Stimulated activated CD8-positive, alpha-beta memory T cell treated with anti-CD3 and anti-CD28 coated beads, Interleukin-4, amount 100 ng/mL, for 4 hours (primary cell): ENCODE data around the gene PRMT5.
"Not testable (repeated sequence)": the region's sequence is repeated elsewhere in the genome, so short reads cannot be mapped to it uniquely, and the experiment has no call there.

Source experiments
- DNase-seq, 2 donors: peaks; one replicate each; pipeline ENCODE4 v3.0.0-alpha.2; 2020; ENCODE audit warnings: low read depth in 2 of 2, low spot score in 1 of 2

Gene PRMT5

GRCh38 chr14:22935156-22935555 is 6.0 kb upstream of the PRMT5 start:
- no peak for DNase-seq

DNA sequence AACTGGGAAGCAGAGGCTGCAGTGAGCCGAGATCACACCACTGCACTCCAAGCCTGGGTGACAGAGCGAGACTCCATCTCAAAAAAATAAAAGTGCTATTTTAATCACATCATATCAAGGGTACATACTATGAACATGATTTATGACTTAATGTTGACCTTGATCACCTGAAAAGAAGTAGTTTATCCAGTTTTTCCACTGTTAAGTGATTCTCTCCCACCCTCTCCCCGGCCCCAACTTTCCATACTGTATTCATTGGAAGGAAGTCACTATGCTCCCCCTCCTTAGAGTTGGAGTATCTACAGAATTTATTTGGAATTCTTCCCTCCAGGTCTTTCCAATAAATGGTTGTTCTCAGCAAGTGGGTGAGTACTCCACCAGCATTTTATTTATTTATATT is 3.0 kb upstream of the PRMT5 start:
- DNase-seq: no peak

GRCh38 chr14:22929961-22930364 is 787 bp upstream of the PRMT5 start:
- no peak for DNase-seq

GRCh38 chr14:22928237-22929103 is 706 bp downstream of the PRMT5 start:
- DNase-seq: no peak

GRCh38 chr14:22926316-22926715 is 2.9 kb downstream of the PRMT5 start:
- DNase-seq: no peak

DNA sequence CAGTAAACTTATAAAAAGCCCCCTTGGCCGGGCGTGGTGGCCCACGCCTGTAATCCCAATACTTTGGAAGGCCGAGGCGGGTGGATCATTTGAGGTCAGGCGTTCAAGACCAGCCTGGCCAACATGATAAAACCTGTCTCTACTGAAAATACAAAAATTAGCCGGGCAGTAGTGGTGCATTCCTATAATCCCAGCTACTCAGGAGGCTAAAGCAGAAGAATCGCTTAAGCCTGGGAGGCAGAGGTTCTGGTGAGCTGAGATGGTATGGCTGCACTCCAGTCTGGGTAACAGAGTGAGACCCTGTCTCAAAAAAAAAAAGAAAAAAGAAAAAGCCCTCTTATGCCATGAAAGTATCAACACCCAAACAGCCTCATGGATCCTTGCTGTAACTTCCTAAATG is 3.7 kb downstream of the PRMT5 start:
- no peak for DNase-seq

DNA sequence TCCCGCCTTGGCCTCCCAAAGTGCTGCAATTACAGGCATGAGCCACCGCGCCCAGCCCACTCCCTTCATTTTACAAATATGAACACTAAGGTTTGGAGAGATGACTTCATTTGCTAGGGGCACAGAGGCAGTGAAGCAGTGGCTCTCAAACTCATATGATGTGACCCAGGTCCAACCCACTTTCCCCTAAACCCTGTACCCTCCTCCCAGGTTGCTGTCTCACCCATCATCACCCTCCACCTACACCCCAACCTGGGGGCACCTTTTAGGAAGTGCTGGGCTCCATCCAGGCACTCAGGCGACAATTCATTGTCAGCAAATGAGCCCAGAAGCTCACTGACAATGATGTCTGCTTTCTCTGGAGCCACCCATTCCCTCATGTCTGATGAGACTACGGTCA is 5.4 kb downstream of the PRMT5 start:
- no peak for DNase-seq

- DNase-seq: no peak
These were observed 6.9 kb downstream of the PRMT5 start for GRCh38 chr14:22922294-22922693.

DNA sequence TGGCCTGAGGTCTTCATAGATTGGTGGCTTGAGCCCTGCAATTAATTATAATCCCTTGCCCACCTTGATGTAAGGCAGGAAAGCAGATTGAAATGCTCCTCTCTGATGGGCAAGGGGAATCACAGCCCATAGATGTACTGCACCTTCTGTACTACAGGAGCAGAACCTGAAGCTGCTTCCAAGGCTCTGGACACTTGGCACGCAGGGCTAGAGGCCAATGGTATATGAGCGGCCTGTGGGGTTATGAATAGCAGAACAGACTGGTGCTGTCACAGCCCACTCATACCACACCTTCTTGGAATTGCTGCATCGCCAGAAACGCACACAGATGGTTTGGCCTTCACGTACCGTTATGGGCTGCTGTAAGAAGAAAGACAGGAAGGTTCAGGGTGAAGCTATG is 8.5 kb downstream of the PRMT5 start:
- no peak for DNase-seq

- no peak for DNase-seq
These were observed 9.6 kb downstream of the PRMT5 start for GRCh38 chr14:22919601-22919921.

DNA sequence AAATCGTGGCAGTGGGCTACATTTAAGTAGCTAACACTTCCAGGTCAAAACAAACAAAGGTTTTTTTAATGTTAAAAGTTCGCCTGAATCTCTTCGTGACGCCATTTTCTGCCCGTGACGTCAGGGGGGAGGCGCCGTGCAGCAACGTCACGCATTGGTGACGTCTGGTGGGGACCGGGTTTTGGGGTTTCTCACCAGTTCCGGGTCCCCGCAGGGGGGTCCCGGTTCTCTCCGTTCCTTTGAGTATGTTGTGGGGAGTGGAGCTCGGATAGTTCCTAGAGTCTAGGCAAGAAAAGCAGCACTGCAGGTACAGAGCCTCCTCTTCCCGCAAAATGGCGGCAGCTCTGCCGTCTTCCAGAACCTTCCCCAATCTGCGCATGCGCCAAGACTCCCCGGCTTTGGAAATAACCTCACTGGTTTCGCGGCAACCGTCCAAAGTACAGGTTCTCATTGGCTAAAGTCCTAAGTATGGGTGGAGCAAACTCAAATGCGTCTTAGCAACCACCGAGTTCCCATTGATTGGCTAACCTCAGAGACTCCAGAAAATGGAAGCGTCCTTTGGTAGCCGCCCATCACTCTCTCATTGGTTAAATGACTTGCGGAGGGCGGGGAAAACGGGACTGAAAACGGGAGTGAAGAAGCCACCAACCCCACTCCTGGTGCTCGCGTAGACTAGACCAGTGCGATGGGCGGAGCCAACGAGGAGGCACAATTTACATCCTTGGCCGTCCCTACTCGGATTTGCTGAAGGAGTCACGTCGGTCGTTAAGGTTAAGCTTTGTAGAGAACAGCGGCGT is 10.2 kb downstream of the PRMT5 start, which contains the start of gene RBM23:
Gene RBM23, minus strand, starts transcription at position 346 of the 797 bp plus-strand sequence.
- DNase-seq: peak; percentile 99 to 100

- no peak for DNase-seq
These were observed 13.2 kb downstream of the PRMT5 start for GRCh38 chr14:22915886-22916521.

DNA sequence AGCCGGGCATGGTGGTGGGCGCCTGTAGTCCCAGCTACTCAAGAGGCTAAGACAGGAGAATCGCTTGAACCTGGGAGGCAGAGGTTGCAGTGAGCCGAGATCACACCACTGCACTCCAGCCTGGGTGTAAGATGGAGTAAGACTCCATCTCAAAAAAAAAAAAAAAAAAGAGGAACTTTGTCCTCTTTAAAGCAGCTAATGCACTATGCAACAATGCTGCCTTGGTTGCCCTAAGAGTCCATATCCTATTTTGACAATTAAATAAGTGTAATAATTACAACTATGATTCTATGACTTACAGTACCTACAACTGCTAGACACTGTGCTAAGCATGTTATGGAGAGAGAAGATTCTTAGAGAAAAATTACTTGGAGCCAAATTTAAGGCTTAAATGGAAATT is 14.3 kb downstream of the PRMT5 start:
- DNase-seq: not testable (repeated sequence)

DNA sequence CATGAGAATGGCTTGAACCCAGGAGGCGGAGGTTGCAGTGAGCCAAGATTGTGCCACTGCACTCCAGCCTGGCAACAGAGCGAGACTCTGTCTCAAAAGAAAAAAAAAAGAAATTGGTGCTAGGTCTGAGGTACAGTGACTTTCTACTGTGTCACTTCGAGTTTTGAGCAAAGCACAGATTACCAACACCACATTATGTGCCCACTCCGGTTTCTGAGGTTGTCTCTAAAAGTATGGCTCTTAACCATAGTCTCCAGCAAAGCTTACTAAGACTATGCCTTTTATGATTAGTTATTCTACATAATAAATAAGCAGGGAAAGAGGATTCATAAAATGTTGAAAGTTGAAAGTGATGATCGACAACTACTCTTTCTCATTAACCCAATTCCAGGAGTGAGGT is 18.3 kb downstream of the PRMT5 start:
- no peak for DNase-seq

DNA sequence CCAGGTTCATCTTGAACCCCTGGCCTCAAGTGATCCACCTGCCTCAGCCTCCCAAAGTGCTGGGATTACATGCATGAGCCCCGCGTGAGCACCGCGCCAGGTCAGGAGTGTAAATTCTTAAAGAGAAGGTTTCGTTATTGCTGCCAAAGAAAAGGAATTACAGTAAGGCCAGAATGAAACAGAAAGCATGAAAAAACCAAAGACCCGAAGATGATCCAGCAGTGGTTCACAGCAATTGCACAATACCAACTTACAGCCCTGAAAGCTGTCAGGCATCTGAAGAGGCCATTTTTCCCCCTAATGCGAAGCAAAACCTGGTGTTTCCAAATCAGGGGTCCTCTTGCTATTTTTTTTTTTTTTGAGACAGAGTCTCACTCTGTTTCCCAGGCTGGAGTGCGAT is 20.6 kb downstream of the PRMT5 start:
- no peak for DNase-seq

DNA sequence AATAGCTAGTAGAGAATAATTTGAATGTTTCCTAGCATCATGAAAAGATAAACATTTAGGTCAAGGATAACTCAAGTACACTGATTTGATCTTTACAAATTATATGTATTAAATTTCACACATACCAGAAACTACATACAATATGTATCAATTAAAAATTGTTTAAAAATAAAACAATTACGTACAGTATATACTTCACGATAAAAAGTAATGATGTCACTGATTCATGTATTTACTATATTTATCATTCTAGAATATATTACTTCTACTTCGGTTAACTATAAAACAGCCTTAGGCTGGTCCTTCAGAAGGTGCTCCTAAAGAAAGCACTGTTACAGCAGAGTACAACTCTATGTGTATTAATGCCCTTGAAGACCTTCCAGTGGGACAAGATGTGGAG is 21.7 kb downstream of the PRMT5 start:
- no peak for DNase-seq

- DNase-seq: no peak
These were observed 23.1 kb downstream of the PRMT5 start for GRCh38 chr14:22906073-22906472.

- no peak for DNase-seq
These were observed 23.5 kb downstream of the PRMT5 start for GRCh38 chr14:22905627-22906026.

- DNase-seq: no peak
These were observed 25.5 kb downstream of the PRMT5 start for GRCh38 chr14:22903742-22904087.

GRCh38 chr14:22901799-22902198 is 27.4 kb downstream of the PRMT5 start:
- no peak for DNase-seq

- DNase-seq: no peak
These were observed 28.9 kb downstream of the PRMT5 start for GRCh38 chr14:22900081-22900799.
